HUDEP-2 (cell line): ENCODE data around the gene TC2N.
A peak's percentile ranks its signal among the peaks of the same experiment; 100 is the strongest.
"Not testable (repeated sequence)": the region's sequence is repeated elsewhere in the genome, so short reads cannot be mapped to it uniquely, and the experiment has no call there.

Experiments
- DNase-seq, 76 experiments: peaks; one replicate each; lab custom pipeline; 2025; ENCODE audit not compliant: unreplicated experiment in 76 of 76; lab: John Stamatoyannopoulos, UW

The TC2N gene

DNA sequence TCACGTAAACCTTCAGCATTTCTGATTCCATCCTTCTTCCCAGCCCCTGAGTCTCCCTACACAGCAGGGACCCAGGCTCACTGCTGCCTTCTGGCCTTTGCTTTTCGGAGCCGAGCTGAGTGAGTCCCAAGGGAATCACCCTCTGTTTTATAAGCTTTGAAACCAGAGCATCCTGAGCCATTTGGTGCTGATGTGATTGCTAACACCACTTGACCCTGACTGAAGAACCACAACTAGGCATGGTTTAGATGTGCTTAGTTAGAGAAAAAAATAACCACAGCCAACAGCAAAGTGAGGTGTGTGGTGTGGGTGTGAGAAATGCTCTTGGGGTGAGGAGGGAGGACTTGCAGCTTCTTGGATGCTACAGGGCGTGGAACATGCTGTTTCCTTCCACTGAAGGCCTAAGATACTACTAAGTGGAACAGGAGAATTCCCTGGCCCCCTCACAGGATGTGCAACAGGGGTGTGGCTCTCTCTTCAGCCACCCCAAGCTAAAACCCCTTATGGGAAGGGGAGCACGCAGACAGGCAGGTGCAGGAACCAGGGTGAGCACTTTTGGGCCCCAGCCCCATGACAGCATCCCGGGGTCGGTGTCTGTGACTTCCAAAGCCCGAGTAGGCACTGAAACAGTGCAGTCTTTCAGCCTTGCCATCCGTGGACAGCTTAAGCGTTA, at the start of gene TC2N:
TC2N (minus strand) TSS at position 221 of the 673 bp plus-strand sequence. CDS start 53,767 bp downstream, outside the sequence.
- no peak for DNase-seq

DNA sequence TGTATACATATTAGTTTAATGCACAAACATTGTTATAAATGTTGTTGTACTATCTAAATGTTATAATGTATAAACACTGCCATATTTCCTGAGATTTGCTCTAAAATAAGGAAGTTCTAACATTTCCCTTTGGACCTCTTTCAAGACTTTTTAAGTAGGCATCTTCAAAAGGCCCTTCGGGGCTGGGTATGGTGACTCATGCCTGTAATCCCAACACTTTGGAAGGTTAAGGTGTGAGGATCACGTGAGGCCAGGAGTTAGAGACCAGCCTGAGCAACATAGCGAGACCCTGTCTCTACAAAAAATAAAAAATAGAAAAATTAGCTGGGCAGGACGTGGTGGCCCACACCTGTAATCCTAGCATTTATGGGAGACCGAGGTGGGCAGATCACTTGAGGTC, 44.7 kb upstream of the TC2N start:
- DNase-seq, result no peak

DNA sequence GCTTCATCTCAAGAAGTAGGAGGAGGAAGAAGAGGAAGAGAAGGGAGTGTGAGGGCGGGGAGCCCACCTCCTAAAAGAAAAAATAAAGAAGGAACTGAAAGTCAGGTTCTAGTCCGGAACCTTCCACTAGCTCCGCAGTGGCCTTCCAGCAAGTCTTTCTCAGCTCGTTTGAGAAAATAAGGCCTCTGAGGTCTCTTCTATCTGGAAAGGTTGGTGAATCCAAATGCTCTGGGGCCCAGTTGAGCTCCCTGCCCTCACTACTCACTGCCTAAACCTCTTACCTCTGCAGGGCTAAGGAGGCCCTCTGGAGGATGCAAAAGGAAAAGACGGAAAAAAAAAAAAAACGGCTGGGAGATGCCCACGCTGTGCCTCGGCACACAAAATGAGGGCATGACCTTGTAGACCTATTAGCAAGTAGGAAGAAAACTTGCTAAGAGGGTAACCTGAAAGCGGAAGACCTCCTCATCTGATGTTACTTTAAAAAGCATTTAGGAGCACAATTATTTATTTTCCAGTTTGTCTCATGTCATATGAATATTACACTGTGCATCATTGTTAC, 44.2 kb upstream of the TC2N start:
- DNase-seq, result peak in 17 of 76 experiments; percentile 3 to 49 (median 16)

DNA sequence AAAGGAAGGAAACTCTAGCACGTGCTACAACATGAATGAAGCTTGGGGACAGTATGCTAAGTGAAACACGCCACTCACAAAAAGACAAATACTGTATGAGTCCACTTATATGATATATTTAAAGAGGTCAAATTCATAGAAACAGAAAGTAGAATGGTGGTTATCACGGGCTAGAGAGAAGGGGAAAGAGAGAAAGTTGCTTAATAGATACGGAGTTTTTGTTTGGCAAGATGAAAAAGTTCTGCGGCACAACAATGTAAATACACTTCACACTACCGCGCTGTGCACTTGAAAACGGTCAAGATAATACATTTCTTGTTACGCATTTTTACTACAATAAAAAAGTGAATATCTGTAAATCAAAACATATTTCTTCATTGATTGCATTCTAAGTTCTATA, 42.9 kb upstream of the TC2N start:
- no peak for DNase-seq

DNA sequence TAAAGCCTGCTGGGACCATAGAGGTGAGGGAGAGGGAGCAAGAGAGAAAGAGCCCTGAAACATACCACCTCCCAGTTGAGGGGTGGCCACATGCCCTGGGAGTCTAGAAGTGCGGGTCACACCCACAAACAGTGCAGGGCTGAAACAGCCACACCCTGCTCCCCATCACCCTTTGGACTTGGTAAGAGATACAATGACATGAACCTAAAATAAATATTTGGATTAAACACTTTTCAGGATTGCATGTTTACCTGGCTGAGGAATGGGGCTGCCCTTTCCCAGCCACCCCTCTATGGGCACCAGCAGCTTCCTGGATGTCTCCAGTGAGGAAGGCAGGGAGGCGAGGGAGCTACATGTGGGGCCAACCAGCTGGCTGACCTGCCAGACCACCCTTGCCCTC, 39.0 kb upstream of the TC2N start:
- no peak for DNase-seq

DNA sequence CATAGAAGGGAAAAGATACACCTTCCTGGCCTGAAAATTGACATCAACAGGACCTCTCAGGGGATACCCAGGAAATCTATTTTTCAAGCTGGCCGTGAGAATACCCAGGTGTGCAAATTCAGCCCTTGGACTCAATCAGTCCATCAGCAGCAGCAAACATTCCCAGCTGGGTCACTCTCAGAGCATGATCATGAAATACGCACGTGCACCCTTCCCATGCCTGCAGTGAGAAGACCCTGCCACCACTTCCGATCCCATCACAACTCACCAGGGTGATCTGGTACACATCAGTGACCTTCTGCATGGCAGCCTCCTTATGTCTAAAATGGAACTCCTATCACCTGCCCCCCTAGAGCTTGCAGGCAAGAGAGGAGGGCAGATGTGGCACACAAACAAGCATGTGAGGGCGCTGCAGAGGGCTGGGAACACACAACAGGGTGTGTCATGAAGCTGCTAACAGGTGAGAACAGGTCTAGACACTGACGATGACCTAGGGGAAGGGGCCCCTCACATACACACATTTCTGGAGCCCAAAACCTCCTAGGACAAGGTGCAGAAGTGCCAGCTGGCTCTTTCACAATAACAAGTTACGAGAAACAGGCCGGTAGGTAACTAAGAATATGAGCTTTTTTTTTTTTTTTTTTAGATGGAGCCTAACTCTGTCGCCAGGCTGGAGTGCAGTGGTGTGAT, 37.8 kb upstream of the TC2N start:
- DNase-seq, result no peak

DNA sequence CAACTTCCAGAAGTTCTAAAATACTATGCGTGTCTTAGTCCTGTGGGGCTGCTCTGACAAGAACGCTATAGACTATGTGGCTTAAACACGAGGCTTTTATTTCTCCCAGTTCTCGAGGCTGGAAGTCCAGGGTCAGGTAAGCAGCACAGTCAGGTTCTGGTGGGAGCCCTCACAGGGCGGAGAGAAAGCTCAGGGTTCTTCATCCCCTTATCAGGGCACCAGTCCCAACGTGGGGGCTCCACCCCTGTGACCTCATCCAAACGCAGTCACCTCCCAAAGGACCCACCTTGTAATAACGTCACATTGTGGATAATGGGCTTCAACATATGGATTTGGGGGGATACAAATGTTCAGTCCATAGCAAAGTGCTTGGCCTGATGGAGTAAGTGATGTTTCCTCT, 37.1 kb upstream of the TC2N start:
- DNase-seq, result no peak

DNA sequence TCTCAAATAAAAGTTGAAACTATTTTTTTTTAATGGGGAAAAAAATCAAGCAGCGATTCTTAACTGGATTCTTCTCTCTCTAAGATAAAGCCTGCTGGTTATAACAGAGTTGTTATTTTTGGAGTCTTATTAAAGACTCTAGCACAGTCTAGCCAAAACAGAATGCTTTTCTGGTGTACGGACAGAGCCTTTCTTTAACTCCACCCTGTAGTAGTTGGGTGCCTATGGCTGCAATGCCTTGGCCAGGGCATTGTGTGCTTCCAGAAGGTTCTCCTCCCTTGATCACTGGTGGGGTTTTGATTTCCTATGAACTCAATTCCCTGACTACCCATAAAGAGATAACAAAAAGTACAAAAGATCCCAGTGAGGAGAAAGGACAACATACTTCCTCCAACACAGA, 35.7 kb upstream of the TC2N start:
- no peak for DNase-seq

DNA sequence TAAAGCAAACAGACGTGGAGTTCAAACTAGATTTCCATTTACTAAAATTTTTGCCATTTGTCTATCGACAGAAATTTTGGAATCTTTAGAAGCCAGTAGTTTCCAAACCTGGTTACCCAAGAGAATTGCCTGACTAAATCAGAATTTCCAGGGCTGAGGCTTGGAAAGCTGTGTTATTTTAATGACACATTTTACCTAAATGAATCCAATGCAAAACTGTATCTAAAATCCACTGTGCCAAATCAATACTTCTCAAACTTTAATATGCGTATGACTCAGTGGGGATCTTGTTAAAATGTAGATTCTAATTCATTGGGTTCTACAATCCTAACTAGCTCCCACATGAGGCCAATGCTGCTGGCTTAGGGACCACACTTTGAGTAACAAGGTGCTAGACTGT, 35.0 kb upstream of the TC2N start:
- no peak for DNase-seq

DNA sequence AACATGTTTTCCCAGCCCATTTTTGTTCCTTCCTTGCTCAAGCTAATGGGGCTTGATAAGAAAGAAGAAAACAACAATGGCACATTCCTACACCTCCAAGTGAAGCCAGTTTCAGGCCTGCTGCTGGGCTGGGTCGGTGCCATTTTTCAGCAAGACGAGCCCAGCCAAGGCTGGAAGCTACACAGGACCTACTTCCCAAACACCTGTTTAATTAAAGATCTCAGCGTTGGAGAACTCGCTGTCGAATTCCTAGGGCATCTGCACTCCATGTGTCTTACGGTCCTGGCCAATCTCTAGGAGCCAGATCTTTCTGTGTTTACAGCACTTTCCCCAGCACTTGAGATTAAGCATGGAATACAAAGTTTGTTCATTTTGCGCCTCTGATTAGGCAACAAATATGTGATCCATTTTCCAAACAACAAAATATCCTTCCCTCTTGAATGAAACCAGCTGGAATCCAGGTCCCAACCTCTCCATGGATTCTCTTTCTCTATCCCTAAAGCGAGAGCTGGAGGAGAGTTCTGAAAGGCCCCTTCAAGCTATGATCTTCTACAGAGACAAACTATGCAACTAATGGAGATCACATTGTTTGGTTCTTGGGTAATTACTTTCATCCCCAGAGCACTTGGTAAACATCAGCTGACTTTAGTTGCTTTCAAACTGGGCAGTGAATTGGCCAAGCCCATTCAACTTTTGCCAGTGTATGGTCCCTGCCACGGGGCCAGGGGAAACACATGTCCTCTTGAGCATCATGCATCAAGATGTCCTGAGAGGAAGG, 34.3 kb upstream of the TC2N start:
- DNase-seq, result no peak

DNA sequence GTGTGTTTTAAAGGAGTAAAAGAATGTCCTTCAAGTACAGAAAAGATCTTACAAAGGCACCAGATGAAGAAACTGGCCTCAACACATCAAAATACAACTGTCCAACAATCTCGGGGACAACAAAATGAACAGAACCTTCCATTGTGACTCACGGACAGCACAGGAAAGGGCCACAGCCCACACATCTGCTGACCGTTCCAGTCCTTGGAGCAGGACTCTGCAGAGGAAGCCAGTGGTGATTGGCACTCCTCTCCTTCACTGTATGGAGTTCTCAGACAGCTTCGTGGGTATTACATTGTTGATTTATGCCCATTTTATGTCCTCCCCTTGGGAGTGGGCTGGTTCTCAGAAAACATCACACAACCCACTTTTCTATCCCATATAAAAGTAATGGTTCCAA, 32.5 kb upstream of the TC2N start:
- DNase-seq, result no peak

DNA sequence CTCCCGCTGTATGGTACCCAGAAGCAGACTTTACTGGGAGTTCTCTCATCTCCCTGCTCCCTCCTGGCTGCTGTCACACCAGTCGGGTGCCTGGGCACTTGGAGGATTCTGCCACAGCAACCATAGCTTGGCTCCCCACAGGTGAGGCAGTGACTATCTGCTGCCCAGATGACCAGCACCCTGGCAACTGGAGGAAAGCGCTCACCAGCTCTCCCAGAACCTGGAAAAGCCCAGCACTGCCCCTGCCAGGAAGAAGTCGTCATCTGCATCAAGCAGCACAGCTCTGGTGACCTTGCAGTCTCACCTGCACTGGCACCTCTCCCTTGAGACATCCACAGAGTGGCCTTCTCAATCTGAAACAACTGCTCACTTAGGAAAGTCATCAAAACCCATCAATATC, 31.9 kb upstream of the TC2N start:
- DNase-seq, result no peak

DNA sequence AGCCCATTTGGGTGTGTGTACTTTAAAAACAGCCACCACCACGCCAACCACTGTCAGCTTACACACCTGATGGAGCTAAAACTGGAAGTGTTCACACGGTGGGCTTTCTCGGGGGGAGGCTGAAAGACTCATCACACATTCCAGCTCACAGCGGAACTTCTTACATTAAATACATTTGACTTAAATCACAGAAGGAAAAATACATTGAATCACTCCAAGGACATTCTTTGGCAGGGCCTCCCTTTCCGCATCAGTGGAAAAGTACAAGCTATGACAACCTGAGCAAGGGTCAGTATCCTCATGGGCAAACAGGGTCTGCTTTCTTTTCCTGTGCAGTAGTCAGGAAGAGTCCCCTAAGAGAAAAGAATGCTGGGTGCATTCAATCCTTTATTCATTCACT, 31.0 kb upstream of the TC2N start:
- DNase-seq, result no peak

DNA sequence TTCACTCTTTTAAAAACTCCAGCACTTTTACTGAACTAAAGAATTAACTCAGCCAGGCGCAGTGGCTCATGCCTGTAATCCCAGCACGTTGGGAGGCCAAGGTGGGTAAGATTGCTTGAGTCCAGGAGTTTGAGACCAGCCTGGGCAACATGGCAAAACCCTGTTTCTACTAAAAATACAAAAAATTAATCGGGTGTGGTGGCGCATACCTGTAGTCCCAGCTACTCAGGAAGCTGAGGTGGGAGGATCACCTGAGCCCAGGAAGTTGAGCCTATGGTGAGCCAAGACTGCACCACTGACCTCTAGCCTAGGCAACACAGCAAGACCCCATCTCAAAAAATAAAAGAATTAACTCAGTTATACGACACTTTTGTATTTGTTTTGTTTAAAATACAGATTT, 30.4 kb upstream of the TC2N start:
- not testable (repeated sequence) for DNase-seq

DNA sequence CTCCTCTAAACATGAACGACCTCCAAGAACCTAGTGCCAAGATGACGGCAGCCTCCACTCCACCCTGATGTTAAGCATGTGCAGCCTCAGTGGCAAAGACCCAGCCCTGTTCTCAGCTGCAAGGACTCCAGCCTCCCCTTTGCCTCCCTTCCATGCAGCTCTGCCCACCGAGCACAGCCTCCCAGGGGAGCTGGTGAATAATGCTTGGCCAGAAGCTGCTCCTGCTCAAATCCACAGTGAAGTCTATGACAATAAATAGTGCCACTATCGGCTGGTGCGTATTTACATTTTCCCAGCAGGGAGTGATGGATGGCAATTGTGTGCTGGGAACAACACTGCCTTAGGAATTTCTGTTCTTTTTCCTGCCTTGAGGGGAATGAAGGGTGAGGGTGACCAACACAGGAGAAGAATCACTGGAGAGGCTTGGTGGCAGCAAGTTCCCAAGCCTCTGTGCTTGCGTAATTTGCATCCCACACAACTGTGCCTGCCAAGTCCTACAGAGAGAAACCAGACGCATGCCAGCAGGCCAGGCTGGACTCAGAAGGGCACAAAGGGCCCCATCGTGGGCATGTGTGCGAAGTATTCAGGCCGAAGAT, 29.9 kb upstream of the TC2N start:
- no peak for DNase-seq

DNA sequence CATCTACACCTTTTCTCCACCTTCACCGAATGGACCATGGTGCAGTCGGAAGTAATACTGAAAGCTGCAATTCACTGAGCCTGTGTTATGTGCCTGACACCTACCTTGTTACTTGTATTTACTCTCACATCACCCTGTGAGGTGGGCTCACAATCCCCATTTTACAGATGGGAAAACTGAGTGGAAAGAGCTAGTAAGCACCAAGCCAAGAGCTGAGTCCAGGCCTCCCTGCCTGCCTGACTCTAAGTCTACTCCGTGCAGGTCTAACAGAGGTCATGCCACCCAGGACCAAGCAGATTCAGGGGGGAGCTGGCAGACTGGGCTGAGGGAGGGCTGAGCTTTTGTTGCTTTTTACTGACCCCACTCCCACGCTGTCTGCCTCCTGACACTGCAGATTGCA, 29.1 kb upstream of the TC2N start:
- no peak for DNase-seq

DNA sequence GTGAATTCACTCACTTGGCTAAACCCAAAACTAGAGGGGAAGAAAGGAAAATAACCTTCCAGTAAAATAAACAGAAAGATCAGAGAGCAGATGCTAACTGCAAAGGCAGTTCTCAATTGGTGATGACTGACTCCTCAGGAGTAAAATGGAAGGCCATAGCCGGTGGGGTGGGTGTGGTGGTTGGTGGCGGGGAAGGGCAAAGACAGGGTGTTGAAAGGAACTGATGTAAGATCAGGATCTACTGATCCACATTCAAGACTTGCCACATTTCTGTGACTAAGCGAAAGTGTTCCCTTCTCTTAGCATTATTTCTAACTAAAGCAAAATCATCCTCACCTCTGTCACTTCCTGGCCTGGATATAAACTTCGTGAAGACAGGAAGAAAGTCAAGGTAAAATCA, 26.3 kb upstream of the TC2N start:
- DNase-seq, result no peak

DNA sequence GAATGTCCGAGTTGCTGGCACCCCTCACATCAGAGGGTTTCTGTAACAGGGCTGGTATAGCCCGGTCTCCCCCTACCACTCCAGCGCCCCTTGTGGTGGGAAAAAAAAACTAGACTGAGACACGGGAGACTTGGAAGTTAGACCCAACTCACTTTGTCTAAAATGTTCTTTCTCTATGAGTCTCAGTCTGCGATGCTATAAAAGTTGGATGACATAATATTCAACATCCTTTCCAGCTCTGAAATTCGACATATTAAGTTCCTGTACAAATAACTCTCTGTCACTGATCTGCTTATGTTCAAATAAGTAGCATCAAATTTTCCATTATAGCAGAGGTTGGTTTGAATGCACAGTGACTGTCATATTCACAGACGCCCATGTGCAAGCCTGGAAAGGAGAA, 25.7 kb upstream of the TC2N start:
- peak in 8 of 76 experiments; percentile 3 to 8 (median 4) for DNase-seq

DNA sequence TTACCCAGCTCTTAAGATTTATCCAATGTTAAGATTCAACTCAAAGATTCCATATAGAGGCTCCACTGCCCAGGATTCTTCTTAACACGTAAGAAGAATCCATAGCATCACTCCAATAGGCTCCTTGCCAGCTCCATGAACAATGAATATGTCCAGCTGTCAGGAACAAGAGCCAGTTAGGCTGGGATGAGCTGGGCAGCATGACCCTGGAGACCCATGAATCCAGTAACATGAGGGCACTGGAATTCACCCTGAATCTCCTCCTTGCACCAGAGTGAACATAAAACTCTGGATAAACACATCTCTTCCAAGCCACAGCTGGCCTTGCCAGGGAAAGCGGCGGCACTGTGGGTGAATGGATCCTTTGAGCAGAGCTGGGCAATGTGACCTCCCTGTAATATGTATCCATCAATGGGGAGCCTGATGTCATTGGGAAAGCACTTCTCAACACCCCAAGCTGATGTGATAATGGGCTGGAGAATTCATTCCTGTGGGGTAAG, 24.4 kb upstream of the TC2N start:
- DNase-seq, result no peak

DNA sequence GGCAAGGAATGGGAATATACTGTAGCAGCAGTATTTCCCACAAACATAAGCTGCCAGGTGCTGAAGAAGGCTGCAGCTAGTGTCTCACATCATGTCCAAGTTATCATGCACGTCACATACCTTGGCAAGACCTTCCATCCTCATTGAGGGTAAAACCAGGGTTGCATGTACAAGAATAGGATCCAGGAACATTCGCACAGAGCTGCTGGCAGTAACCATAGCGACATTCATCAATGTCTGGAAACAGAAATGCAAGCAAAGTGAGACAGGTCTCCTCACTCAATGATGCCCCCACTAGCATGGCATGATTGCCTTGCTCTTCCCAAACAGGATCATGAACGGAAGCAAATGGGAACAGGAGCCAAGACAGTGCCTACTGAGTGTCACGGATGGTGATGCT, 23.8 kb upstream of the TC2N start:
- DNase-seq, result no peak

DNA sequence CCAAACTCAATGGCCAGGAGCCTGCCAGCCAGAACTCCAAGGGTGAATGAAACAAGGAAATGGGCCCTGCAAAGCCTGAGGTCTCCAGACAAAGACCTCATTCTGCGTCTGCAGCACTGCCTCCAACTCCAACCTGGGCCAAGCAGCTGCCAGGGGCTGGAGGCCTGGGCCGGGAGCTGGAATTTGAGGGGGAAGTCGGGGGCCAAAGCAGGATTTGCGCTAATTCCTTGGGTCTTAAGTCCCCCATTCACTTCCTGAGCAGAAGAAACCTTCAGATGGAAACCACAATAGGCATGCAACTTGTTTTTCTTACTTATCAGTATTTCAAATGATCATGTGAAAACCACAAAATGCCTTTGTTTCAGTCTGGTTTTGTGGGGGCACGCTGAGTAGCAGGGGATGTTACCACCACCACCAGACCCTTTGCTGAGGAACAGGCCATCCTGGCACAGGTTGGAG, 23.0 kb upstream of the TC2N start:
- DNase-seq, result no peak
